A549 (cell line): ENCODE measurements around the gene TRIM24.

Source experiments
- JUN ChIP-seq, 2 experiments: fragments of >200 bp; sonication (Bioruptor Twin); formaldehyde crosslinking; IDR thresholded peaks; 2 replicates in 1 of 2; 3 replicates in 1 of 2; pipeline ENCODE4 v1.6.1; 2016 to 2017
- POLR2AphosphoS2 ChIP-seq: conservative IDR thresholded peaks from 2 replicates; pipeline ENCODE4 v1.6.1; 2012; ENCODE audit warnings: low read length, improper control_type of control experiment, inconsistent platforms

- no peak for TF ChIP-seq POLR2AphosphoS2
- no peak for TF ChIP-seq JUN (IDR thresholded peaks at IDR 0.05)
Observed at GRCh38 chr7:138481447-138482380, 21.7 kb downstream of the TRIM24 start.
